Peyer's patch (tissue), 4 donors: Measurements from ENCODE around the gene TOR2A. TPM values are rescaled to one million over a fixed set of nuclear protein-coding genes. Genes with fewer than 3 reads are reported as not detected.

ENCODE experiments used
- DNase-seq, 3 donors: peaks; one replicate each; pipeline ENCODE4 v3.0.0-alpha.2; 2017 to 2019
- H3K27ac ChIP-seq, 4 donors: fragments of 200-600 bp; sonication (generic); one replicate each; pipeline ENCODE4 v1.5.1; 2016 to 2019
- H3K27me3 ChIP-seq, 2 donors: fragments of 200-600 bp; sonication (generic); one replicate each; pipeline ENCODE4 v1.5.1; 2019
- H3K36me3 ChIP-seq, 3 donors: fragments of 200-600 bp; sonication (generic); one replicate each; pipeline ENCODE4 v1.5.1; 2016 to 2019
- H3K4me1 ChIP-seq, 4 donors: fragments of 200-600 bp; sonication (generic); one replicate each; pipeline ENCODE4 v1.5.1; 2016 to 2019
- H3K4me3 ChIP-seq, 4 donors: fragments of 200-600 bp; sonication (generic); 1 replicate in 3 of 4; 2 replicates in 1 of 4; pipeline ENCODE4 v1.5.1; 2016 to 2019; ENCODE audit warnings: mild to moderate bottlenecking in 1 of 4
- H3K9me3 ChIP-seq, 4 donors: fragments of 200-600 bp; sonication (generic); one replicate each; pipeline ENCODE4 v1.5.1; 2016 to 2019; ENCODE audit warnings: mild to moderate bottlenecking in 1 of 4
- POLR2A ChIP-seq, 2 donors: fragments of 450-650 bp; IDR thresholded peaks; one replicate each; pipeline ENCODE4 v1.5.1; 2017; ENCODE audit warnings: antibody characterized with exemption in 2 of 2, mild to moderate bottlenecking in 2 of 2, moderate library complexity in 2 of 2
- total RNA-seq, 4 donors: library from RNA; depleted of rRNA; stranded (reverse); fragments of >200 nt; gene quantifications; one replicate each; pipeline ENCODE4 v1.1.0, GENCODE V29; 2016
- TF ChIP-seq, protein P1 (sequence below), 6 experiments: fragments of 450-650 bp in 4 of 6; fragments of 200-600 bp in 2 of 6; sonication (generic) in 1 of 6; IDR thresholded peaks; one replicate each; pipeline ENCODE4 v1.5.1; 2017 to 2019; ENCODE audit warnings: antibody characterized with exemption in 6 of 6, mild to moderate bottlenecking in 3 of 6, moderate library complexity in 1 of 6

The TOR2A gene
- total RNA-seq, 4 donors from 2014 or later = 26.4 to 70.9 (median 35.4) TPM

DNA sequence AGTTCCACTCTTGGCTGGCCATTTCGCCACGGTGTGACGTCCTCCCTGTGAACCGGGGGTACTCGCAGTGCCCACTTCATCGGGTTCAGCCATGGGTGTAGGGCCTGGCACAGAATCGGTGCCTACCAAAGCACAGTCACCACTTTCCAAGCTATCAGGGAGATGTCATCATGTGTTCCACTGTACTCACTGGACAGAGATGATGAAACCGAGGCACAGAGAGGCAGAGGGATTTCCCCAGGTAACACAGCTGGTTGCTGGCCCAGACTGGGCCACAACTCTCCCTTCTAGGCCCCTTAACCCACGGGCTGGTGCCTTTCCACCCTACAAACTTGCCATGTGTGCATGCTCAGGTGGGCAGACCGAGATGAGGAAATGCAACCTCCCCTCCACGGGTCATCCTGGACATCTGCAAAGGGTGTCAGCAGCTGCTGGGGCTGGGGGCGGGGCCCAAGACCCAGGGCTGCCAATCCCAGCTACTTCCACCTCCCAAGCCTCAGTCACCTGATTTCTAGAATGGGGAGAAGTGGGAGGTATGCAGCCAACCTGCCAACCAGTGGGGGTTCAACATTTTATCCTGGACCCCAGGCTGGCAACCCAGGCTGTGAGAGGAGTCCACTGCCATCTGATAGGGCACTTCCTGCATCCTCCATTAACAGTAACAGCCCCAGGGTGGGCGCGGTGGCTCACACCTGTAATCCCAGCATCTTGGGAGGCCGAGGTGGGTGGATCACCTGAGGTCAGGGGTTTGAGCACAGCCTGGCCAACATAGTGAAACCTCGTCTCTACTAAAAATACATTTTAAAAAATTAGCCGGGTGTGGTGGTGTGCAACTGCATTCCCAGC lies 44.3 kb upstream of the TOR2A start:
- Histone ChIP-seq H3K27me3 (no peaks in the 10 kb centered on the region), H3K9me3 (no peaks in the 10 kb centered on the region), H3K36me3 (no peaks in the 10 kb centered on the region), H3K27ac (peak overlapping the region; percentile 71 to 88 (median 78)), H3K4me1 (peaks cover 0 to 22% (median 15%) of the 10 kb centered on the region in 4 donors), H3K4me3 (peak overlapping the region; percentile 29 to 50 (median 44))
- peak in 2 of 3 donors; percentile 87 for DNase-seq
- TF ChIP-seq, protein P1, sequence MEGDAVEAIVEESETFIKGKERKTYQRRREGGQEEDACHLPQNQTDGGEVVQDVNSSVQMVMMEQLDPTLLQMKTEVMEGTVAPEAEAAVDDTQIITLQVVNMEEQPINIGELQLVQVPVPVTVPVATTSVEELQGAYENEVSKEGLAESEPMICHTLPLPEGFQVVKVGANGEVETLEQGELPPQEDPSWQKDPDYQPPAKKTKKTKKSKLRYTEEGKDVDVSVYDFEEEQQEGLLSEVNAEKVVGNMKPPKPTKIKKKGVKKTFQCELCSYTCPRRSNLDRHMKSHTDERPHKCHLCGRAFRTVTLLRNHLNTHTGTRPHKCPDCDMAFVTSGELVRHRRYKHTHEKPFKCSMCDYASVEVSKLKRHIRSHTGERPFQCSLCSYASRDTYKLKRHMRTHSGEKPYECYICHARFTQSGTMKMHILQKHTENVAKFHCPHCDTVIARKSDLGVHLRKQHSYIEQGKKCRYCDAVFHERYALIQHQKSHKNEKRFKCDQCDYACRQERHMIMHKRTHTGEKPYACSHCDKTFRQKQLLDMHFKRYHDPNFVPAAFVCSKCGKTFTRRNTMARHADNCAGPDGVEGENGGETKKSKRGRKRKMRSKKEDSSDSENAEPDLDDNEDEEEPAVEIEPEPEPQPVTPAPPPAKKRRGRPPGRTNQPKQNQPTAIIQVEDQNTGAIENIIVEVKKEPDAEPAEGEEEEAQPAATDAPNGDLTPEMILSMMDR (IDR thresholded peaks at IDR 0.05) = no peak
- no peak for TF ChIP-seq POLR2A (IDR thresholded peaks at IDR 0.05)

DNA sequence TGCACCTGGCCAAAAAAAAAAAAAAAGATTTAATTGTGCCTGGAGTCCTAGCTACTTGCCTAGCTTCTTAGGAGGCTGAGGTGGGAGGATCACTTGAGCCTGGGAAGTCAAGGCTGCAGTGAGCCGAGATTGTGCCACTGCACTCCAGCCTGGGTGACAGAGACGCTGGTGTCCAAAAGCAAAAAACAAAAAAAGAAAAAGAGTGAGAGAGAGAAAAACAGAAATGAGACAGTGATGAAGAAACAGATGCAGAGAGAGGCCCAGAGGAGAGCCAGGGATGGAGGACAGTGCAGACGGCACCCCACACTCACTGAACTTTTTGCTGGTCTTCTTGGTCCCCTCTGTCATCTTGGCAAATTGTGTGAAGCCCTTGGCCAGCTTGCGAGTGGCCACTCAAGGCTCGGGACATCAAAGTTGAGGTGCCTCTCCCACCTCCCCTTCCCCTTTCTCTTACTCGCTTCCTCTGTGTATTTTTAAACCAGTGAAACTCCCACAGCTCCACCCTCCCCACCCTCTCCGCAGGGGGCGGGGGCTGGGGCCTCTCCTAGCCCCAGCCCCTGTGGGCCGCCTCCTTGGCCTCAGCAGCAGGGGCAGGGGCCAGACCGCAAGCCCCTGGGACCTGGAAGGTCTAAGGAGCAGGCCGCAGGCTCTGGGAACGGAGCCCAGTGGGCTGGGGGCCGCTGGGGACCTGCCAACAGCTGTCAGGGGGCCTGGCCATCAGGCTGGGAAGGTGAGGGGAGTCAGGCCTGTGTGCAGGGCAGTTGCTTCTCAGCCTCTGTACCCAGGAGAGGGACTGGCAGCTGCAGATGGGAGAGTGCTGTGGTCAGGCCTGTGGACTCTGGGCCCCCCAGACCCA lies 43.4 kb upstream of the TOR2A start, which contains the start of gene SH2D3C:
TSS of gene SH2D3C (minus strand) at position 387 of the 856 bp plus-strand sequence. CDS start at position 348, 39 bp downstream.
- Histone ChIP-seq H3K9me3 (no peaks in the 10 kb centered on the region), H3K27ac (peak within 1 kb of the TSS; percentile 71 to 88 (median 78)), H3K4me1 (peaks cover 0 to 13% (median 11%) of the 10 kb centered on the region in 4 donors), H3K36me3 (no peaks in the 10 kb centered on the region), H3K4me3 (peak within 1 kb of the TSS; percentile 29 to 50 (median 44)), H3K27me3 (no peaks in the 10 kb centered on the region)
- TF ChIP-seq, protein P1 (IDR thresholded peaks at IDR 0.05) = no peak
- TF ChIP-seq POLR2A (IDR thresholded peaks at IDR 0.05) = no peak
- DNase-seq = peak in 2 of 3 donors; percentile 78 to 83

DNA sequence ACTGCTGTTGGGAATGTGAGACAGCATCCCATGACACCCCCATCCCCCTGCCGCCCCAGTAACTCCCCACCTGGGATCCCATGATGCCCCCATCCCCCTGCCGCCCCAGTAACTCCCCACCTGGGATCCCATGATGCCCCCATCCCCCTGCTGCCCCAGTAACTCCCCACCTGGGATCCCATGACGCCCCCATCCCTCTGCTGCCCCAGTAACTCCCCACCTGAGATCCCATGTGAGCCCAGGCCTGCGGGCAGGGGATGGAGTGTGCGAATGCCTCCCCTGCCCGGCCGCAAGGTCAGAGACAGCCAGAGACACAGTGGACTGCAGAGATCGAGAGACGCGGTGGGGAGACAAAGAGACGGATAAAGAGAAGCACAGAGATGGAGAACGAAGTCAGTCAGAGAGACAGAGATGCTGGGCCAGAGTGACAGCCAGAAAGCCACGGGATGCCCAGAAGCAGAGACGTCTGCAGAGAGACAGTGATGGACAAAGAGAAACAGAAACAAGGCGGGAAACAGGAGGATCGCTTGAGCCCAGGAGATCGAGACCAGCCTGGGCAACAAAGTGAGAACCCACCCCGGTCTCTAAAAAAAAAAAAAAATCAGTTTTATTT lies 42.4 kb upstream of the TOR2A start:
- Histone ChIP-seq H3K36me3 (no peaks in the 10 kb centered on the region), H3K27me3 (no peaks in the 10 kb centered on the region), H3K4me1 (peaks cover 0 to 12% (median 4%) of the 10 kb centered on the region in 4 donors), H3K27ac (peak overlapping the region; percentile 27 to 88 (median 74)), H3K9me3 (no peaks in the 10 kb centered on the region), H3K4me3 (peak overlapping the region; percentile 17 to 50 (median 44))
- DNase-seq = no peak
- TF ChIP-seq, protein P1 (IDR thresholded peaks at IDR 0.05) = no peak
- TF ChIP-seq POLR2A (IDR thresholded peaks at IDR 0.05) = no peak

DNA sequence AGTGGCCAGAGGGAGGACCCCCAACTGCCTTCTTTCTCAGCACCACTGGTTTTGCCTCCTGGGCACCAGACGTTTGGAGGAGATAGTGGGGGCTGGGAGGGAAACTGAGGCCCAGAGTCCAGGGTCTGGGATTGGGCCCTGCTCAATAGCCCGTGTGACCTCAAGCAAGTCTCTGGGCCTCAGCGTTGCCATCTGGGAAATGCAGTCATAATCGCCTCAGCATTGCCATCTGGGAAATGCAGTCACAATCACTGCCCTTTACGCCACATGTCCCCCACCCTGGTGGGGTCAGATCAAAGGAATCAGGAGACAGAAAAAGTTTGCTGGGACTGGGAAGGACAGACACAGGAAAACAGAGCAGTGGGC lies 41.8 kb upstream of the TOR2A start:
- Histone ChIP-seq H3K4me3 (peak overlapping the region; percentile 17 to 50 (median 44)), H3K9me3 (no peaks in the 10 kb centered on the region)

More for the DNA sequence above, 41.8 kb upstream of the TOR2A start:
- H3K27me3 ChIP-seq = no peaks in the 10 kb centered on the region
- no peak for DNase-seq
- no peaks in the 10 kb centered on the region for H3K36me3 ChIP-seq
- H3K4me1 ChIP-seq = peaks cover 0 to 12% (median 3%) of the 10 kb centered on the region in 4 donors
- peak overlapping the region; percentile 27 to 88 (median 74) for H3K27ac ChIP-seq
- TF ChIP-seq, protein P1 (IDR thresholded peaks at IDR 0.05) = no peak
- TF ChIP-seq POLR2A (IDR thresholded peaks at IDR 0.05) = no peak
